Subcutaneous adipose tissue (tissue), 4 donors: ENCODE data around the gene PID1. TPM values are rescaled to one million over a fixed set of nuclear protein-coding genes. Genes with fewer than 3 reads are reported as not detected.

Experiments
- CTCF ChIP-seq: fragments of 450-650 bp; IDR thresholded peaks from one replicate; pipeline ENCODE4 v1.5.1; 2016; ENCODE audit warnings: low read depth, mild to moderate bottlenecking, control low read depth, antibody characterized with exemption, moderate library complexity
- total RNA-seq, 4 donors: library from RNA; depleted of rRNA; stranded (reverse); fragments of >200 nt; gene quantifications; one replicate each; pipeline ENCODE4 v1.1.0, GENCODE V29; 2016

PID1 gene
- total RNA-seq, 4 donors from 2014 or later = 25.8 to 59.9 (median 58.4) TPM

GRCh38 chr2:229130522-229130921 lies 140.6 kb downstream of the PID1 start:
- no peak for TF ChIP-seq CTCF

- TF ChIP-seq CTCF = no peak
Observed at GRCh38 chr2:229129738-229130371, 141.2 kb downstream of the PID1 start.

- no peak for TF ChIP-seq CTCF
Observed at GRCh38 chr2:229127471-229127870, 143.6 kb downstream of the PID1 start.

GRCh38 chr2:229126066-229126465 lies 145.0 kb downstream of the PID1 start:
- TF ChIP-seq CTCF = no peak

- TF ChIP-seq CTCF = no peak
Observed at GRCh38 chr2:229124136-229124535, 147.0 kb downstream of the PID1 start.

GRCh38 chr2:229118927-229119326 lies 152.2 kb downstream of the PID1 start:
- no peak for TF ChIP-seq CTCF

GRCh38 chr2:229118336-229118735 lies 152.8 kb downstream of the PID1 start:
- TF ChIP-seq CTCF = no peak
